Measurements from ENCODE around the gene LAMC1.

LAMC1 gene

DNA sequence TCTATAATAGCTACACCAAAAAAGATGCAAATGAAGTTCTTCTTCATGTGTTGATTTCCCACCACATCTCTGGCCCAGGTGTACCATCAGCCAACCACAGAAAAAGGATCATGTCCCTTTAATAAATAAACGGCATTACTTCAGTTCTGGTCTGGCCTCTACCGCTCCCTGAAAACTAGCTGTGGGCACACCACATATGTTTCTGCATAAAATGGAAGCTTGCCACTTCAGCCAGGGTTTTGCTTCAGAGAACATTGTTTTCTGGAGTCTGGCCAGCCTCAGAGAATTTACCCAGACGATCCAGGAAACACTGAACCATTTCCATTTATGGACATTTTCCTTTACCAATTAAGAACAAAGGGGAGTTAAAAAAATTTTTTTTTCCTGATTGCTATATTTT is 157.0 kb downstream of the LAMC1 start:
- Histone ChIP-seq H3K36me3 (ENCODE audit: control insufficient read depth, insufficient read depth, low read length, severe bottlenecking) (no peaks in the 10 kb centered on the region), H3K9me3 (ENCODE audit: control insufficient read depth, low read length) (no peaks in the 10 kb centered on the region), H3K27me3 (replicated peaks; ENCODE audit: control insufficient read depth, insufficient read depth, low read length) (no peaks in the 10 kb centered on the region), H3K4me1 (ENCODE audit: control insufficient read depth, insufficient read depth, low read length) (peaks cover 41% of the 10 kb centered on the region), H3K4me3 (ENCODE audit: low read length) (peak overlapping the region; percentile 28), H3K9ac (ENCODE audit: low read length) (peak overlapping the region; percentile 77)
- DNase-seq (ENCODE audit: low read depth), result peak; percentile 96

DNA sequence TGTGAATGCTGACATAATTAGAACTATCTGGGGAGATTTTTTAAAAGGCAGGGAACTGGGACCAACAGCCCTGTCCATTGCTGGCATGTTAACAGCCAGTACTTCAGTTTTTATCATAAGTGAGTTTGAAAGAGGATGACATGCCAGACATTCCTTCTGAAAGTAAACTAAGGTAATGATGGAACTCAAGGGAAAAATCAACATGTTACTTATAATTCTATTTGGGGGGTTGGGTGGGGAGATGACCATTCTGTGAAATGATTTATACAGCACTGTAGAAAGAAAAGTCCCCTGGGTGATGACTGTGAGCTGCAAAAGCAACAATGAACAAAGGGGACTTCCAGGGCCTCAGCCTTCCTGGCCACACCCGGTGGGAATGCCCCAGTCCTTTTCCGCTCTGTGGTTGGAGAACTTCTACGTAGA is 157.4 kb downstream of the LAMC1 start:
- H3K9ac ChIP-seq (ENCODE audit: low read length), result peak overlapping the region; percentile 77
- H3K27me3 ChIP-seq (replicated peaks; ENCODE audit: control insufficient read depth, insufficient read depth, low read length), result no peaks in the 10 kb centered on the region
- H3K9me3 ChIP-seq (ENCODE audit: control insufficient read depth, low read length), result no peaks in the 10 kb centered on the region
- no peaks in the 10 kb centered on the region for H3K36me3 ChIP-seq (ENCODE audit: control insufficient read depth, insufficient read depth, low read length, severe bottlenecking)
- DNase-seq (ENCODE audit: low read depth), result peak; percentile 87
- peaks cover 41% of the 10 kb centered on the region for H3K4me1 ChIP-seq (ENCODE audit: control insufficient read depth, insufficient read depth, low read length)
- peak overlapping the region; percentile 28 for H3K4me3 ChIP-seq (ENCODE audit: low read length)

DNA sequence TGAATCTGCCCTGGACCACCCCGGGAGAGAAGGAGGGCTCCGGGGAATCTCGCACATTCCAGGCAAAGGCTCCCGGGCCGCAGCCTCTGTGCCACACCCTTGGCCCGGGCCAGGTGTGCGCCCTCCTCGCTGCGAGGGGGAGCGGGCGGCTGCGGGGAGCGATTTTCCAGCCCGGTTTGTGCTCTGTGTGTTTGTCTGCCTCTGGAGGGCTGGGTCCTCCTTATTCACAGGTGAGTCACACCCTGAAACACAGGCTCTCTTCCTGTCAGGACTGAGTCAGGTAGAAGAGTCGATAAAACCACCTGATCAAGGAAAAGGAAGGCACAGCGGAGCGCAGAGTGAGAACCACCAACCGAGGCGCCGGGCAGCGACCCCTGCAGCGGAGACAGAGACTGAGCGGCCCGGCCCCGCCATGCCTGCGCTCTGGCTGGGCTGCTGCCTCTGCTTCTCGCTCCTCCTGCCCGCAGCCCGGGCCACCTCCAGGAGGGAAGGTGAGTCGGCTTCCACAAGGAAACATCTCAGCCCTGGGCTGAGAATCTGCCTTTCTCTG is 162.8 kb downstream of the LAMC1 start, which contains the start of gene LAMC2:
TSS of gene LAMC2 (plus strand) at position 324 of the 550 bp plus-strand sequence. CDS start at position 413, 89 bp downstream.
- Histone ChIP-seq H3K9ac (ENCODE audit: low read length) (no peak within 1 kb of the TSS), H3K27me3 (replicated peaks; ENCODE audit: control insufficient read depth, insufficient read depth, low read length) (no peaks in the 10 kb centered on the region), H3K36me3 (ENCODE audit: control insufficient read depth, insufficient read depth, low read length, severe bottlenecking) (no peaks in the 10 kb centered on the region), H3K4me1 (ENCODE audit: control insufficient read depth, insufficient read depth, low read length) (peaks cover 9% of the 10 kb centered on the region), H3K4me3 (ENCODE audit: low read length) (peak within 1 kb of the TSS; percentile 29), H3K9me3 (ENCODE audit: control insufficient read depth, low read length) (no peaks in the 10 kb centered on the region)
- DNase-seq (ENCODE audit: low read depth), result no peak

DNA sequence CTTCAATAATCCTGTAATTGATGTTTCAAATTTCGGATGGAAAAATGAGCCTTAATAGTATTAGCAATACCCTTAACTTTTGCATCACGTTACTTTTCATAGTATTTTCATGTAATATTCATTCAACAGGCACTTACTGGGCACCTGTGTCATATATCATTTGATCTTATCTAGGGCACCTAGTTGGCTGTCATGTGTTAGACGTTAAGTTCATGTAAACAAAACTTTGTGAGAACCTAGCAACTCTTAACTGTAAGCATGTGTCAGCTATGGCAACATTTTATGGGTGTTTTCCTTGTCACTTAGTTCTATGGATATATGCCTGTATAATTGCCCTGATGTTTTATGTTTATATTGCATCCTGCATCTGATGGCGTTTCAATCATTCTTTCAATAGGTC is 163.6 kb downstream of the LAMC1 start:
- no peak for DNase-seq (ENCODE audit: low read depth)
- Histone ChIP-seq H3K27me3 (replicated peaks; ENCODE audit: control insufficient read depth, insufficient read depth, low read length) (no peaks in the 10 kb centered on the region), H3K9me3 (ENCODE audit: control insufficient read depth, low read length) (no peaks in the 10 kb centered on the region), H3K36me3 (ENCODE audit: control insufficient read depth, insufficient read depth, low read length, severe bottlenecking) (no peaks in the 10 kb centered on the region), H3K9ac (ENCODE audit: low read length) (no peak overlapping the region), H3K4me3 (ENCODE audit: low read length) (no peak overlapping the region), H3K4me1 (ENCODE audit: control insufficient read depth, insufficient read depth, low read length) (peaks cover 7% of the 10 kb centered on the region)

DNA sequence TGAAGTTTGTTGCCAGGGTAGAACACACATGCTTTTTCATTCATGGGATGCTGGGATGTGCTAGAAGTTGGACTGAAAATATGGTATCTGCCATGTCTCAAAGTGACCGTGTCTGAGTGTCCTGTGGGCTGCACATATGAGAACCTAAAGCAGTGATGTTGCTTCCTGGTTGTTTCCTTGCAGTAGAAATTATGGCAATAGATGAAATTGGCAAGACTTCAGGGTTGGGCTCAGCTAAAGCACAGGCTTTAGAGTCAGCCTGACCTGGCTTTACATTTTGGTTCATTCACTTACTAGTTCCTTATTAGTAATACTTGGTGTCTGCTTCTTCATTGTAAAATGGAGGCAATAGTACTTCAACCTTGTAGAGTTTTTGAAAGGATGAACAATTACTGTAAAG is 165.0 kb downstream of the LAMC1 start:
- H3K36me3 ChIP-seq (ENCODE audit: control insufficient read depth, insufficient read depth, low read length, severe bottlenecking), result no peaks in the 10 kb centered on the region
- H3K4me1 ChIP-seq (ENCODE audit: control insufficient read depth, insufficient read depth, low read length), result peaks cover 11% of the 10 kb centered on the region
- H3K27me3 ChIP-seq (replicated peaks; ENCODE audit: control insufficient read depth, insufficient read depth, low read length), result no peaks in the 10 kb centered on the region
- H3K9ac ChIP-seq (ENCODE audit: low read length), result no peak overlapping the region
- H3K4me3 ChIP-seq (ENCODE audit: low read length), result no peak overlapping the region
- no peak for DNase-seq (ENCODE audit: low read depth)
- no peaks in the 10 kb centered on the region for H3K9me3 ChIP-seq (ENCODE audit: control insufficient read depth, low read length)

DNA sequence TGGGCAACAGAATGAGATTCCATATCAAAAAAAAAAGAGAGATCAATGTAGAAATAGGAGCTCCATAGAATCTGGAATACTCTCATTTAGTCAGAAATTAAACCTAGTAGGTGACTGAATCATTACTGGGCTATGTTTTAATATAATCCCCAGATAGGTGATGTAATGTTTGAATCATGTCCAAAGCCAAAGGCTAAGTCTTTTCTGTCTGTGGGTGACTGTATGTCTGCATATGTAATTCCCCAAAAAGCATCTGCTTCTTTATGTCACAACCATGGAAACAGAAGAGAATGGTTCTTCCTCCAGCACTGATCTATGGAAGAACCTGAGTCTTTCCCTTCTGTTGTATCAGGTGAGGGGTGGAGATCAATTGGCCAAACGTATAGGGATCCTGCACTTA is 168.6 kb downstream of the LAMC1 start:
- H3K4me1 ChIP-seq (ENCODE audit: control insufficient read depth, insufficient read depth, low read length), result peaks cover 18% of the 10 kb centered on the region

DNA sequence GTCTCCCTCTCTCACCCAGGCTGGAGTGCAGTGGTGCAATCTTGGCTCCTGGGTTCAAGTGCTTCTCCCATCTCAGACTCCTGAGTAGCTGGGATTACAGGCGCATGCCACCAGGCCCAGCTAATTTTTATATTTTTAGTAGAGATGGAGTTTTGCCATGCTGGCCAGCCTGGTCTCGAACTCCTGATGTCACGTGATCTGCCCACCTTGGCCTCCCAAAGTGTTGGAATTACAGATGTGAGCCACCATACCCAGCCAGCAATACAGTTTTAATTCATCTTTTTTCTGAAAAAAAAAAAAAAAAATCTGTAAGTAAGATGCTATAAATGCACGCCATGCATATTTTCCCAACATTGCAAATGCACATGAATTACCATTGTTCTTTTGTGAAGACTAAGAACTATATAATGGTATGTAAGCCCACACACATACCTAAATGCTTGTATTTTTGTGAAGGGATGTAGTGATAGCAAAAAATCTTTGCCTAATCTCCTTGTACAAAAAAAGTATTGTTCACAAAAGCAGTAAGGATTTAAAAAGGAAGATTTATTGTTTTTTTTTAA is 170.8 kb downstream of the LAMC1 start:
- no peak overlapping the region for H3K9ac ChIP-seq (ENCODE audit: low read length)
- H3K36me3 ChIP-seq (ENCODE audit: control insufficient read depth, insufficient read depth, low read length, severe bottlenecking), result no peaks in the 10 kb centered on the region
- no peak for DNase-seq (ENCODE audit: low read depth)
- peaks cover 22% of the 10 kb centered on the region for H3K4me1 ChIP-seq (ENCODE audit: control insufficient read depth, insufficient read depth, low read length)
- H3K27me3 ChIP-seq (replicated peaks; ENCODE audit: control insufficient read depth, insufficient read depth, low read length), result no peaks in the 10 kb centered on the region
- no peak overlapping the region for H3K4me3 ChIP-seq (ENCODE audit: low read length)
- no peaks in the 10 kb centered on the region for H3K9me3 ChIP-seq (ENCODE audit: control insufficient read depth, low read length)

More for the DNA sequence above, 168.6 kb downstream of the LAMC1 start:
- no peak overlapping the region for H3K4me3 ChIP-seq (ENCODE audit: low read length)
- no peaks in the 10 kb centered on the region for H3K36me3 ChIP-seq (ENCODE audit: control insufficient read depth, insufficient read depth, low read length, severe bottlenecking)
- peak; percentile 78 for DNase-seq (ENCODE audit: low read depth)
- H3K27me3 ChIP-seq (replicated peaks; ENCODE audit: control insufficient read depth, insufficient read depth, low read length), result no peaks in the 10 kb centered on the region
- H3K9ac ChIP-seq (ENCODE audit: low read length), result no peak overlapping the region
- H3K9me3 ChIP-seq (ENCODE audit: control insufficient read depth, low read length), result no peaks in the 10 kb centered on the region

DNA sequence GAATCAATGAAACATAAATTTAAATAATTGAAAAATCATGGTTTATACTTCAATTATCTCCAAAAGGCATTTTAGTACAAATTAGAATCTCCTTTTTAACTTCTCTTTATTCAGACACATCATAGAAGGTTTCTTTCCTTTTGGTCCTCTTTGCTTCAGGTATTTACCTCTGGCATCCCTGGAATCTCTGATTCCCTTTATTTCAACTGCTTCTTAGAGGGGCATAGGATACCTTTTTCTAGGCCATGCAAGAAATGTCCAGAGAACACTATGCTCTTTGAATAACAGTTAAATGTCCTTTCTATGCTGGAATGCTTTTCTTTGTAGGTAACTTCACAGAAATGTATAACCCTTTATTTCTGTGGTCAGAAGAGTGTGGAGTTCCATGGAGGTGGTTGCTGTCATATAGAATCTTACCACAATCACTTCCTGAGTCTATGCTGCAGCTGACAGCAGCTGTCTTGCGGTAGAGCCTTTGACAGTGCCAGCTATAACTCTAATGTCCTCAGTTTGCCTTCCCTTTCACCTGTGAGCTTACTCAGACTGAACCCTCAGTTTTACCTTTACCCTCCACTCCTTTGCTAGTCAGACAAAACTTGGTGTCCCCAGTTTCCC is 171.4 kb downstream of the LAMC1 start:
- Histone ChIP-seq H3K4me3 (ENCODE audit: low read length) (no peak overlapping the region), H3K4me1 (ENCODE audit: control insufficient read depth, insufficient read depth, low read length) (peaks cover 22% of the 10 kb centered on the region), H3K27me3 (replicated peaks; ENCODE audit: control insufficient read depth, insufficient read depth, low read length) (no peaks in the 10 kb centered on the region), H3K9ac (ENCODE audit: low read length) (no peak overlapping the region), H3K9me3 (ENCODE audit: control insufficient read depth, low read length) (no peaks in the 10 kb centered on the region), H3K36me3 (ENCODE audit: control insufficient read depth, insufficient read depth, low read length, severe bottlenecking) (no peaks in the 10 kb centered on the region)
- no peak for DNase-seq (ENCODE audit: low read depth)

DNA sequence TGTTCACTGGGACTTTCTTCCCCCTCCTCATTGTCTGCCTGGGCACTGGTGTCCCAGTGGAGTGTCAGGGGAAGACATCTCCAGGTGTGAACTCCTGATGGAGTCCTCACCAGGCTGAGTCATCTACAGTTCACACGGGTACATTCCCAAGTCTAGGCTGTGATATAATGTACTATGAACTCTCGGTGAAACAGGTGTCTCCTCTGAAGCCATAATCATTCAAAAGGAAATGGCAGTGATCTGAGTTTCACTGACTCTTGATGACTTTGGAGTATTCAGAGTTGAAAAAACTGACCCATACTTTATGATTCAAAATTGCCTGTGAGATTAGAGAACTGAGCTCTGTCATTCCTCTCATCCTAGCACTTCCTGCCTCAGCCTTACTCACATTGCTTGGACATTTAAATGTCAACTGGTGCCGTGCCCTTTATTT is 171.9 kb downstream of the LAMC1 start:
- Histone ChIP-seq H3K27me3 (replicated peaks; ENCODE audit: control insufficient read depth, insufficient read depth, low read length) (no peaks in the 10 kb centered on the region), H3K4me1 (ENCODE audit: control insufficient read depth, insufficient read depth, low read length) (peaks cover 22% of the 10 kb centered on the region), H3K36me3 (ENCODE audit: control insufficient read depth, insufficient read depth, low read length, severe bottlenecking) (no peaks in the 10 kb centered on the region), H3K9me3 (ENCODE audit: control insufficient read depth, low read length) (no peaks in the 10 kb centered on the region), H3K4me3 (ENCODE audit: low read length) (no peak overlapping the region), H3K9ac (ENCODE audit: low read length) (no peak overlapping the region)
- peak; percentile 49 for DNase-seq (ENCODE audit: low read depth)
